Jurkat, Clone E6-1 (cell line): ENCODE data around the gene SECTM1.

Source experiments
- DNase-seq: peaks from one replicate; pipeline ENCODE4 v3.0.0-alpha.2; 2011; ENCODE audit warnings: low read depth, low spot score
- H3K4me3 ChIP-seq: 2 replicates; pipeline ENCODE4 v1.5.1; 2011; ENCODE audit warnings: mild to moderate bottlenecking, low read length, control low read depth, moderate library complexity

SECTM1 gene

DNA sequence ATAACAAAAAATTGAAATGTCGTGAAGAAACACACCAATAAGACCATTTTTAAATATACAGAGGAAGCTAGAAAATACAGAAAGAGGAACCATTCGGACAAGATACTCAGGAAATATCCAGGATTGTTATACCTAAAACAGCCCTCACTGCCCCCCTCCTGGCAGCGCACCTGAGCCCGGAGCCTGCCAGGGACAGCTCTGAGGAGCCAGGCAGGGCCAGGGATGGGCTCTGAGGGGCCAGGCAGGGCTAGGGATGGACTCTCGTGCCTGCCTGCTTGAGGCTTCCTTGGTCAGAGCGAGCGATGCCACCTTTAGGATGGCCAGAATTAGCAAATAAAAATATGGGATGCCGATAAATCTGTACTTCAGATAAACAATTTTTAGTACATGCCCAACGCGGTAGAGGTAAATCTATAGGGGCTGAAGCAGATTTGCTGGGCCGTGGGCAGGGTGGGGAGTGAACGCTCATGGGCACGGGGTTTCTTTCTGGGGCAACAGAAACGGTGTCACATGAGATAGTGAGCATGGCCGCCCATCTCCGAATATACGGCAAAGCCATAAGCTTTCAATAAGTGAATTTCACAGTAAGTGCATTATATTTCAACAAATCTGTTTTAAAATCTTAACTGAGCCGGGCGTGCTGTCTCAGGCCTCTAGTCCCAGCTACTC lies 41.9 kb downstream of the SECTM1 start:
- peak overlapping the region; percentile 75 for H3K4me3 ChIP-seq
- DNase-seq = no peak

DNA sequence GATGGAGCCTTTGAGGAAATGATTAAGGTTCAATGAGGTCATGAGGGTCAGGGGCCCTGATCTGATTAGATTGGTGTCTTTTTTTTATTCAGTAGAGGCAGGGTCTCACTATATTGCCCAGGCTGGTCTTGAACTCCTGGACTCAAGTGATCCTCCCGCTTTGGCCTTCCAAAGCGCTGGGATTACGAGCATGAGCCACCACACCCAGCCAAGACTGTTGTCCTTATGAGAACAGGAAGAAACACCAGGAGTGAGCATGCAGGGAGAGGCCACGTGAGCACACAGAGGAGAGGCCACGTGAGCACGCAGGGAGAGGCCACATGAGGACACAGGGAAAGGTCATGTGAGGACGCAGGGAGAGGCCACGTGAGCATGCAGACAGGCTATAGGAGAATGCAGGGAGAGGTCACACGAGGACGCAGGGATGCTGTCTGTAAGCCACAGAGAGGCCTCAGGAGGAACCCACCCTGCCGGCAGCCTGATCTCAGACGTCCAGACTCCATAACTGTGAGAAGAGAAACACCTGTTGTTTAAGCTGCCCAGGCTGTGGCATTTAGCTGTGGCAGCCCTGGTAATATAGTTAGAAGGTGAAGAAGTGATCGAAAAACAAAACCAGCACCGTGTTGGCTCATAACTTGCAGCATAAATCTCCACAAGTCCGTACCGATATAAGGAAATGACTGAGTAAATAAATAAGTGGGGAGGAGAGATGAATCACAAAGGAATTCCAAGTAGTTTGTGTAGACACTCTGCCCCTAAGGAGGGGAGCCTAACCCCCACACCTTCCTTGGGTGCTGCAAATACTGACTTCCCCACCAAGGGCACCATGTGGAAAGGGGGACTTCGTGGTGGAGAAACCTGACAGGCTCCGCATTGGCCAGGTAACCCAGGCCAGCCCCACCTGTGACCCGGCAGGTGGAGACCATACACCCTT lies 45.4 kb downstream of the SECTM1 start:
- no peak overlapping the region for H3K4me3 ChIP-seq
- DNase-seq = no peak

DNA sequence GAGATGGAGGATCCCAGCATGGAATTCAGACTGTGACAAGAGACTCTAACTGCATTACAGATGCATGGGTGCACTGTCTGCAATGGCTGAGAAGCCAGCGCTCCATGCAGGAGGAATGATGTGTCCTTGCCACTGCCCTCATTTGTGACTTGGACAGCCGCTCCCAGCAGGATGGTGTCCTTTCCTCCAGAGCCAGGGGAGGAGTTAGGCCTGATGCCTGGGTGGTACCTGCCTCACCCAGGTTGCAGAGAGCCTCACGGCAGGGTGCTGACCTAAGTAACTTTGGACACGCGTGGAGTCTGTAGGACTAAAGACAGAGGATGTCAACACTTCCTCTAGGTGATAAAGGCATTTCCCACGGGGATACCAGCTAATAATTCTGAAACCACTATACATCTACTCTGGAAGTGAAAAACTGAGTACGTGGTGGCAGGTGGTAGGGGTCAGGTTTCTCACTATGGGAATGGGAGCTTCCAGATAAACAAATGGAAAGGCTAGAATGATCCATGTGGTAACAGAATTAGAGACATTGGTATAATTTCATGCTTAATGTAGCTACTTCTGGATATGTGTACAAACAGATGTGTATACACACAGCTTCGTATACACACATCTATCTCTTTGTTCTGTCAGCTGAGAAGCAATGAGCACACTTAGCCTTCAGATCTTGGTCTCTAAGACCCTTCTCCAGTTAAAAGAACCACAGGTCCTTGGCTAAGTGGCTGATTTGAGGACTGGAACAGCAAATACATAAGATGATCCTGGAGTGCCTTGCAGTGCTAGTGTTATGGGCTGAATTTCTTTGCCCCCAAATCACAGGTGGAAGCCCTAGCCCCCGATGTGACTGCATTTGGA lies 46.3 kb downstream of the SECTM1 start:
- no peak for DNase-seq
- H3K4me3 ChIP-seq = no peak overlapping the region

DNA sequence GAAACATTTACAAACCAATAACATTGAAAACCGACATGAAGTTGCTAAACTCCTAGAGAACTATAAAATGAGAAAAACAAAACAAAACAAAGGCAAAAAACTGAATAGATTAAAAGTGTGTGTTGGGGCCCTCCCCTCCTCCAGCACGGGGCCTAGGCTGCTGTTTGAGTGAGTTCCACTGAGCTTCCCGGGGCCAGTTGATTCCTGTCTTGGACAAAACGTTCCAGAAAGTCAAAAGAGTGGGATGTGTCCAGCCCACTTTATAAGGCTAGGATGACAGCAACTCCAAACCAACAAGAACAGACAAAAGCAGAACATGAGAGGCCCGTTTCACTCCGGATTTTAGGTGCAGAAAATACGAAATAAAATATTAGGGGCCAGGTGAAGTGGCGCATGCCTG lies 48.4 kb downstream of the SECTM1 start:
- no peak overlapping the region for H3K4me3 ChIP-seq
- DNase-seq = no peak

DNA sequence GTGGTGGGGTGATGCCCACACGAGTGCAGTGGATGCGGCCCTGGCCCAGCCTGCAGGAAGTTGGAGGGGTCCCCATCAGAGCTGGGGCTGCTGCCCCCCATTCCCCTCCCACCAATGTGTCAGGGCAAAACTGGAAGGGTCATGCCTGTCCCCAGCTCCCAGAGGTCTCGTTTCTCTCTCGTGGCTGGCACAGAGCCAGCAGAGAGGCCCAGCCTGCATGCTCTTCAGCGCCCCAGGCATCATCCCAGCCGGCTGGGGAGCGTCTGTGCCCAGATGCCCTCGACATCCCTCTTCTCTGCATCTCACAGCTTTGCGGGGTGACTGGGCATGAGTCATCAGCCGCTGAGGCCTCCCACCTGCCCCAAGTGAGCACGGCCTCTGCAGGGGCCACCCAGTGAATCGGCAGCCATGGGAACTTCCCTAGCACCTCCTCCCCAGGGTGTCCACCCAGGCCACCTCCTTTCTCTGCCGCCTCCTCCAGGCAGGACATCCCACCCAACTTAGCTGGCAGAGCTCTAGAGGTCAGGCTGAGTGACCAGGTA lies 50.3 kb downstream of the SECTM1 start:
- no peak for DNase-seq
- no peak overlapping the region for H3K4me3 ChIP-seq

DNA sequence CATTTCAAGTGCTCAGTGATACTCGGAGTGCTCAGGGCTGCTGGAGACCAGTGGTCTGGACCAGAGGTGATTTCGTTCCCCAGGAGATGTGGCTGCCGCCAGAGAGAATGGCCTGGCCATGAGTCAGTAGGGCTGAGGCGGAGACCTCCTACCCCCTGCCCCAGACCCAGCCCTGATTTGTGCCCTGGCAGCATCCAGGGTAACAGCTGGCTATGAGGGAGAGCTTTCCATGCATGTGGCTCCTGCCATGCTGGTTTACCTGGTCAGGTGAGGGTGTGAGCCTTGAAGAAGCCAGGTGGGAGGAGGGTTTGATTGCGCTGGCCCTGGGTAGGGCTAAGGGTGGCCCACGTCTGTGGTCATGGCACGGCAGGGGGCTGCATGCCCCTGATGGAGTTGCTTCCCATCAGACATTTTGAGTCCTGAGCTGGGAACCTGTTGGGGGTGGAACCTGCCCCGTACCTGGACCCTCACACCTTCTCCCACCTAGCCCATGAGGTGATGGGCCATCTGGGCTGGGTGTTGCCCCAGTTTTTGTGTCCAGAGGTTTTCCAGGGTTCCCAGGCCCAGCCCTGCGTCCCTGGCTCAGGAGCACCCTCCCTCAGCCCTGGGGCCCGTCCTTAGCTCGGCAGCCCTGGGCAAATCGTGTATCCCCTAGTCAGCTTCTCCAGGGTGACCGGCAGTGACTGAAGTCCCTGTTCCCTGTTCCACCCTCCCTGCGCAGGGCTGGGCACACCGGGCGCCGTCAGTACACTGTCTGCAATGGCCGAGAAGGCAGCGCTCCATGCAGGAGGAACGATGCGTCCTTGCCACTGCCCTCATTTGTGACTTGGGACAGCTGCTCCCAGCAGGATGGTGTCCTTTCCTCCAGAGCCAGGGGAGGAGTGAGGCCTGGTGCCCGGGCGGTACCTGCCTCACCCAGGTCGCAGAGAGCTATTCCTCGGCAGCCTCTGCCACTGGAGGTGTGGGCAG lies 51.0 kb downstream of the SECTM1 start:
- no peak overlapping the region for H3K4me3 ChIP-seq
- DNase-seq = no peak

DNA sequence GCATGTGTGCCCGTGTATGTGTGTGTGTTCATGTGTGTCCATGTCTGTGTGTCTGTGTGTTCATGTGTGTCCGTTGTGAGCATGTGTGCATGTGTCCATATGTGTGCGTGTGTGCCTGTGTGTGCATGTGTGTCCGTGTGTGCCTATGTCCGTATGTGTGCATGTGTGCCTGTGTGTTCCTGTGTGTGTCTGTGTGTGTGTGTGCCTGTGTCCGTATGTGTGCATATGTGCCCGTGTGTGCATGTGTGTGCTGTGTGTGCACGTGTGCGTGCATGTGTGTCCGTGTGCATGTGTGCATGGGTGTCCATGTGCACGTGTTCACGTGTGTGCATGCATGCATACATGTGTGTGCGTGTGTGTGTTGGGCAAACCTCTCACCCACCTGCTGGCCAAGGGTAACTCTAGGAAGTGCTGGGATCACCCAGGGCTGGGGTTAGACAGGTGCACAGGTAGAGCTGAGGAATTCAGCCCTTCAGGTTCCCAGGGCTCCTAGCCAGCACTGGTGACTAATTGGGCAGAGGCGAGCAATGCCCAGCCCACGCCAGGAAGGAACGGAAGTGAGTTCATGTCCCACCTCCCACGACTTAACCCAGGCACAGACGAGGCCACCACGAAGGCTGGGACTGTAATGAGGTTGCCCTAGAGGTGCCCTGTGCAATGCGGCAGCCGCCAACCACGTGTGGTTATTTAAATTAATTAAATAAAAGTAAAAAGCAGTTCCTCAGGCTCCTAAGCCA lies 51.9 kb downstream of the SECTM1 start:
- no peak overlapping the region for H3K4me3 ChIP-seq
- DNase-seq = no peak

DNA sequence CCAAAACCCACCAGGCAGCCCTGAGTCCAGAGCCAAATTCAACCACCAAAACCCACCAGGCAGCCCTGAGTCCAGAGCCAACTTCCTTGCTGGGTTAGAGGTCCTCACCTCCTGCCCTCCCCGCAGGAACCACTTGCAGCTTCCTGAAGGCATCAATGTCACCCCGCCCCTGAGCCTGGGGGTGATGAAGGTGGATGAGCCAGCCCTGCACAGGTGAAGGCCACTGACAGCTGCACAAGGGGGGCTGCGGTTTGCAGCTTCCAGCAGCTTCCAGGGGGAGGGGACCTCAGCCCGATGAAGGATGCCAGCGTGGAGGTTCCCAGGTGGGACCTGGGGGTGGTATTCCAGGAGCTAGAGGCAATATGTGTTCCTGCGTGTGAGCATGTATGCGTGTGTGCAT lies 52.5 kb downstream of the SECTM1 start:
- peak; percentile 55 for DNase-seq
- no peak overlapping the region for H3K4me3 ChIP-seq

DNA sequence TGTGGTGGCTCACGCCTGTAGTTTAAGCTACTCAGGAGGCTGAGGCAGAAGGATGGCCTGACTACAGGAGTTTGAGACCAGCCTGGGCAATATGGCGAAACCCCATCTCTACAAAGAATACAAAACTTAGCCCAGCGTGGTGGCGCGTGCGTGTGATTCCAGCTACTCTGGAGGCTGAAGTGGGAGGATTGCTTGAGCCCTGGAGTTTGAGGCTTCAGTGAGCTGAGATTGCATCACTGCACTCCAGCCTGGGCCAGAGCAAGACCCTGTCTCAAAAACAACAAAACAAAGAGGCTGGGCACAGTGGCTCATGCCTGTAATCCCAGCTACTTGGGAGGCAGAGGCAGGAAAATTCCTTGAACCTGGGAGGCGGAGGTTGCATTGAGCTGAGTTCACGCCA lies 53.0 kb downstream of the SECTM1 start:
- DNase-seq = no peak
- no peak overlapping the region for H3K4me3 ChIP-seq

DNA sequence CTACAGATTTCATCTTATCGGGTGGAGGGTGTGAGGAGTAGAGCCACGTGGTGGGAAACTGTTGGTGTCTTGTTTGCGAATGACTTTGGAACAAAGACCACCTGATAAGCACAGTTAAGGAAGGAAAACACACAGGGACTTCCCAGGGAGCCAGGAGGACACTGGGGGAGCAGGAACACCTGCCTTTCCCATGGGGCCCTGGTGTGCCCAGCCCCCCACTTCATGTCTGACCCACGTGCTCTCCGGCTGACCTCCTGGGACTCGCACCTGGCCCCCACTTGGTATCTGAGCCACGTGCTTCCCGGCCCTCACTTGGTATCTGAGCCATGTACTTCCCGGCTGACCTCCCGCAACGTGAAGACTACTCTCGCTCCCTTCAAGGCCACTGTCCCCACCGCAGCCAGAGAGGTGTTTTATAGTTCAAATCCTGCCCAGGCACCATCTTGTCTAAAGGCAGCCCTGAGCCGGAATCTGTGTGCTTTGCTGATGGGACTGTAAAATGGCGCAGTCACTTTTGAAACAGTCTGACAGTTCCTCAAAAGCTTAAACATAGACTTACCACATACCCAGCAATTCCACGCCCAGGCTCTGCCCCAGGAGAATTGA lies 54.7 kb downstream of the SECTM1 start:
- no peak overlapping the region for H3K4me3 ChIP-seq
- no peak for DNase-seq

DNA sequence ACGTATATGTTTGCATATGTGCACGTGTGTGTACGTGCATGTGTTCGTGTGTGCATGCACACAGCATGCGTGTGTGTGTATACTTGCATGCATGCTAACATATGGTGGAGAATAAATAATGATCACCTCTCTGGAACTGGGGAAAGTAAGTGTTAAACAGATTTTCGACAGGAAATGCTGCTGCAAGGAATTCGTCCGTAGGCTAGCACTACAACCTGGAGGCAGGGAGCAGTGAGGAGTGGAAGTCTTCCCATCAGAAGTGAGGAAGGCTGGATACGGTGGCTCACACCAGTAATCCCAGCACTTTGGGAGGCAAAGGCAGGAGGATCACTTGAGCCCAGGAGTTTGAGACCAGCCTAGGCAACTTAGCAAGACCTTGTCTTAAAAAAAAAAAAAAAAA lies 55.3 kb downstream of the SECTM1 start:
- no peak for DNase-seq
- no peak overlapping the region for H3K4me3 ChIP-seq

DNA sequence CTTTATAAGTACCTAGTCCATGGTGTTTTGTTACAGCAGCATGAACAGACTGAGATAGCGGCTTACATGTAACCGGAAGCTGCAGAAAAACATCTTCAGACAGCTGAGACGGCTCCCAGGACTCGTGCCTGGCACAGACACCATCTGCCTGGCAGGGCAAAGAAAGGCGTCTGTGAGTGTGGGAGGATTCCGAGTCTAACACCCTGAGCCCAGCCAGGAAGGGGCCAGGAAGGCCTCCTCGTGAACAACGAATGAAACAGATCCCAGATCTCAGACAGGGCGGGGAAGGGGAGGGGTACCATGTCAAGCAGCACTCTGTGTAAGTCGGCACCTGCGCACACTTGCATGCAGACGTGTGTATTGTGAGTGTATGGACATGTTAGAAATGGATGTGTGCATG lies 55.7 kb downstream of the SECTM1 start:
- DNase-seq = no peak
- H3K4me3 ChIP-seq = no peak overlapping the region

DNA sequence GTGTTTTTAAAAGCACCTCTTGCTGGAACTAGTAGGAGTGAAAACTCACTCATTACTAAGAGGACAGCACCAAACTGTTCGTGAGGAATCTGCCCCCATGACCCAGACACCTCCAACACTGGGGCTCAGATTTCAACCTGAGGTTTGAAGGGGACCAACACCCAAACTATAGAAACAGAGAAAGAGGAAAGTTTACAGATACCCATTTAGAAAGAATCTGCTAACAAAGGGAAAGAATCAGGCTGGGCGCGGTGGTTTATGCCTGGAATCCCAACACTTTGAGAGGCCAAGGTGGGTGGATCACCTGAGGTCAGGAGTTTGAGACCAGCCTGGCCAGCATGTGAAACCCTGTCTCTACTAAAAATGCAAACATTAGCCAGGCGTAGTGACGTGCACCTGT lies 56.6 kb downstream of the SECTM1 start:
- no peak overlapping the region for H3K4me3 ChIP-seq
- no peak for DNase-seq

DNA sequence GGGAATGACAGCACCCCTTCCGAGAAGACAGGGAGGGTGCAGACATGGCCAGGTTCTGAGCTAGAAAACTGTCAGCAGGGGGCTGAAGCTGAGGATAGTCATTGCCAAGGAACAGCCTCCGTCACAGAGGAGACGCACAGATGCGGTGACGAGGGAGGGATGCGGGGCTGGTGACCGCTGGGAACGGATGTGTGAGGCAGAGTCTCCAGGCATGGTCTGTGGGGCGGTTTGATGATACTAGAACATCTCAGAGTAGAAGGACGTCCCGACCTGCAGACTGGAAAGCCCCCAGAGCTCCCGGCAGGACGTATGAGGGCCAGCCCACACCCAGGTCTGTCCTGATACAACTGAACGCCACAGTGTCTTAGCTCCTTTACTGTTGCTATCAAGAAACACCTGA lies 58.2 kb downstream of the SECTM1 start:
- DNase-seq = no peak
- no peak overlapping the region for H3K4me3 ChIP-seq

DNA sequence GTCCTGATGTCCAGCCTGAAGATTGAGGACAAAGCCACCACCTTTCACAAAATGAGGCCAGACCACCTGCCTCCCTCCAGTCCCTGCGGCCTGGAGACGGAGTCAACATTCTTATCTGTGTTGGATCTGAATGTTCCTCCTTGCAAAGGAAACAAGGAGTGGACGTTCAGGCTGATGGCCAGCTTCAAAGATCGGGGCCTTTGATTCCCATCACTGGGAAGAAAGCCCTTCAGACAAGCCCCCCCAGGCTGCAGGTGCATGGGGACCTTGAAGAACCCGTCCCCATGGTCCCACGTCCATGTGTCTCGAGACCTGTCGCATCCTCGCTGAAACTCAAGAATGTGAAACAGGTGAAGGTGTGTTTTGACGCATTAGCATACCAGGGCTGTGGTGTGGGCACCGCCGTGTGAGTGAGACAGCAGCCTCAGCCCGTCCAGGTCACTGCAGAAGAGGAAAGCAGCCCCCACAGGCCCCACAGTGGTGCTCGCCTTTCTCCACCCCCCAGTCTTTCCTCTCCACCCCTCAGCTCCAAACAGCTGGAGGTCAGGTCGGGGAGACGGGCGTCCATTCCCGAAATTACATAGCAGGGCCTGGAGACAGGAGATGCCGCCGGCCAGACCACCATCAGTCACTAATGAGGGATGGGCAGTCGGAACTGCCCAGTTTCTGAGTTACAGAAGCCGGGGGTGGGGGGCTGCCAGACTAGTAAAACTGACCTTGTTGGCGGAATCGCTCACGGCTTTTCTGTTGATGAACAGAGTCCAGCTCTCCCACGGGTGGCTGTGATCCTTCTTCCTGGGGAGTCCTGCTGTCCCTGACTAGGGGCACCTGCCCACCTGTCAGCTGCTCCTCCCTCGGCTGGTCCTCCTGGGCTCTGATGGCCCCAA lies 59.2 kb downstream of the SECTM1 start:
- no peak overlapping the region for H3K4me3 ChIP-seq
- DNase-seq = no peak

DNA sequence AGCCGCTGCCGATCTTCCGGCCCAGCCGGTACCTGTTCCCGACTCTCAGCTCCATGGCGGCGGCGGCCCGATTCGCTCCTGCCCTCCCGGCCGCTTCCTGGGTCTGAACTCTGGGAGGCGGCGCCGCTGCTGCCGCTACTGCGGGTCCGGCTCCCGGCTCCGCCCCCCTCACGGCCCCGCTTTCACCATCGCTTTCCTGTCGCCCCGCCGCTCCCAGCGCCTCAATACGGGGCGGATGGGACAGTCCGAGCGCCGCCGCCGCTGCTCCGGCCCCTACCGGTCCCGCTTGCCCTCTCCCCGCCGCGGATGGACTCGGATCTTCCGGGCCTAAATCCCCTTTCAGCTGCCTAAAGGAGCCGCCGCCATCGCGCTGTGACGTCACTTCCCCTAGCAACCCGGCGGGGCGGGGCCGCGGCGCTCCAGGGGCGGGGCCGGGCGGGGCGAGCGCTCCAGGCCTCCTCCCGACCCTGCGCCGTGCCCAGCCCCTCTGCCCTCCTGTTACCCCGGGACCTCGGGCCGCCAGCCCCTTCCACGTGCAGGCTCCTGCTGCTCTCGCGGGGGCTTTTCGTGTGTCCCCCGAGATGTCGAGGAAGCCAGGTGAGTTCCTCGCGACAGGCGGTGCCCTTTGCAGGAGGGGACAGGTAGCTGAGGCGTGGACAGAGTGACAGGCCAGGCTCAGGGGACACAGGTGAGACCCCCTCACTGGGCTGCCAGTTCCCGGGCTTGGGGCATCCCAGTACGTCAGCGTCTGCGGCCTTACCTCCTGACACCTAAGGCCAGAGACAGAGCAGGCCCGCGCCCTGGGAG lies 60.0 kb downstream of the SECTM1 start, which contains the start of gene CSNK1D:
Gene CSNK1D (minus strand): TSS at position 374 of the 807 bp plus-strand sequence. CDS start 319 bp downstream, at position 55.
- peak; percentile 66 for DNase-seq
- H3K4me3 ChIP-seq = peak within 1 kb of the TSS; percentile 64
